GM12892 (cell line): ENCODE measurements around the gene ARHGEF12.

ENCODE experiments used
- POLR2A ChIP-seq: IDR thresholded peaks from 2 replicates; pipeline ENCODE4 v1.6.1; 2011; ENCODE audit warnings: low read depth, low read length, control low read depth
- POLR2AphosphoS5 ChIP-seq: IDR thresholded peaks from 2 replicates; pipeline ENCODE4 v1.6.1; 2011; ENCODE audit warnings: low read depth, low read length, control low read depth

GRCh38 chr11:120520091-120520822 is 184.0 kb downstream of the ARHGEF12 start:
- no peak for TF ChIP-seq POLR2A
- TF ChIP-seq POLR2AphosphoS5: no peak
